HCT116 (cell line): ENCODE results near the gene BABAM2. TPM values are rescaled to one million over a fixed set of nuclear protein-coding genes. Genes with fewer than 3 reads are reported as not detected.

Experiments
- ATAC-seq: fragments of 200-7000 bp; cut with Tn5 transposase; 2 replicates; pipeline ENCODE4 v1.9.1; 2020; ENCODE audit warnings: mild to moderate bottlenecking, moderate library complexity
- BruUV-seq: library from RNA; stranded (reverse); fragments of 400-500 nt; replicated peaks from 2 replicates; lab custom pipeline; 2021; lab: Mats Ljungman, UMichigan
- CTCF ChIA-PET: fragments of 300-600 bp; sonication (Branson Sonifier 250); formaldehyde crosslinking; loops from one replicate; lab custom pipeline; 2021; ENCODE audit warnings: antibody characterized with exemption; lab: Charles Lee
- POLR2A ChIA-PET: fragments of 300-600, 350-600 bp; sonication (Branson Sonifier 250); formaldehyde crosslinking; loops from one replicate; lab custom pipeline; 2021; ENCODE audit warnings: antibody characterized with exemption; lab: Charles Lee
- RAD21 ChIA-PET, 2 experiments: fragments of 300-600 bp; sonication (Branson Sonifier 250); formaldehyde crosslinking; loops; one replicate each; lab custom pipeline; 2023; ENCODE audit warnings: low total read pairs in 2 of 2; ENCODE audit not compliant: uncharacterized antibody in 2 of 2, unreplicated experiment in 2 of 2, low non-redundant PET in 1 of 2; lab: Charles Lee
- DNase-seq: peaks from one replicate; pipeline ENCODE4 v3.0.0-alpha.2; 2010; ENCODE audit warnings: low read depth, low spot score
- H2AFZ ChIP-seq: fragments of 200-600 bp; shearing (Covaris generic), sonication (generic); 2 replicates; pipeline ENCODE4 v1.6.1; 2017; ENCODE audit warnings: low read depth, mixed run types, mixed read lengths, antibody characterized with exemption, low read length; ENCODE audit not compliant: poor library complexity, severe bottlenecking
- H3K27ac ChIP-seq: 2 replicates; pipeline ENCODE4 v1.5.1; 2012; ENCODE audit warnings: low read depth, low read length
- H3K27me3 ChIP-seq: fragments of 200-600 bp; sonication (generic); 2 replicates; pipeline ENCODE4 v1.6.1; 2016; ENCODE audit warnings: mixed run types, low read length, mixed read lengths; ENCODE audit not compliant: insufficient read depth
- H3K36me3 ChIP-seq, 2 experiments: fragments of 200-500 bp in 1 of 2; fragments of 200-600 bp in 1 of 2; sonication (Bioruptor generic) in 1 of 2; sonication (generic) in 1 of 2; 2 replicates each; pipeline versions ENCODE4 v1.5.1 to v1.6.1; 2014 to 2016; ENCODE audit warnings: low read length in 2 of 2, inconsistent platforms in 1 of 2, mixed read lengths in 1 of 2, mixed run types in 1 of 2; ENCODE audit not compliant: insufficient read depth in 2 of 2, control insufficient read depth in 1 of 2
- H3K4me1 ChIP-seq, 2 experiments: fragments of 200-600 bp in 1 of 2; sonication (generic) in 1 of 2; 2 replicates each; pipeline versions ENCODE4 v1.5.1 to v1.6.1; 2012 to 2017; ENCODE audit warnings: low read length in 2 of 2, inconsistent platforms in 1 of 2, mild to moderate bottlenecking in 1 of 2, mixed read lengths in 1 of 2, mixed run types in 1 of 2, moderate library complexity in 1 of 2; ENCODE audit not compliant: insufficient read depth in 2 of 2, control insufficient read depth in 1 of 2
- H3K4me2 ChIP-seq: fragments of 200-600 bp; sonication (generic); 2 replicates; pipeline ENCODE4 v1.6.1; 2017; ENCODE audit warnings: mixed run types, low read length, mixed read lengths
- H3K4me3 ChIP-seq, 2 experiments: fragments of 200-600 bp in 1 of 2; sonication (generic) in 1 of 2; replicated peaks in 1 of 2; 2 replicates each; pipeline ENCODE4 v1.5.1; 2011 to 2016; ENCODE audit warnings: low read length in 2 of 2, control low read depth in 1 of 2, low read depth in 1 of 2, mild to moderate bottlenecking in 1 of 2, mixed read lengths in 1 of 2, mixed run types in 1 of 2
- H3K79me2 ChIP-seq: fragments of 200-600 bp; sonication (generic); 2 replicates; pipeline ENCODE4 v1.6.1; 2017; ENCODE audit warnings: mild to moderate bottlenecking, mixed run types, low read length, moderate library complexity, mixed read lengths; ENCODE audit not compliant: insufficient read depth
- H3K9ac ChIP-seq: fragments of 200-600 bp; sonication (generic); 2 replicates; pipeline ENCODE4 v1.6.1; 2016; ENCODE audit warnings: low read length, mixed read lengths
- H3K9me2 ChIP-seq: fragments of 200-600 bp; sonication (generic), shearing (Covaris generic); 2 replicates; pipeline ENCODE4 v1.6.1; 2017; ENCODE audit warnings: mixed run types, mild to moderate bottlenecking, moderate library complexity; ENCODE audit not compliant: insufficient read depth
- H3K9me3 ChIP-seq, 2 experiments: fragments of 200-500 bp in 1 of 2; fragments of 200-600 bp in 1 of 2; sonication (Bioruptor generic) in 1 of 2; sonication (generic) in 1 of 2; 2 replicates each; pipeline ENCODE4 v1.6.1; 2014 to 2017; ENCODE audit warnings: low read length in 2 of 2, mixed read lengths in 2 of 2, inconsistent platforms in 1 of 2, low read depth in 1 of 2, mild to moderate bottlenecking in 1 of 2, mixed run types in 1 of 2, moderate library complexity in 1 of 2; ENCODE audit not compliant: control insufficient read depth in 1 of 2, insufficient read depth in 1 of 2
- H4K20me1 ChIP-seq: fragments of 200-600 bp; sonication (generic), shearing (Covaris generic); 2 replicates; pipeline ENCODE4 v1.6.1; 2017; ENCODE audit warnings: mixed run types, mild to moderate bottlenecking, moderate library complexity; ENCODE audit not compliant: insufficient read depth
- CEBPB ChIP-seq: IDR thresholded peaks from 2 replicates; pipeline ENCODE4 v1.6.1; 2012; ENCODE audit warnings: low read depth
- ELF1 ChIP-seq: IDR thresholded peaks from 2 replicates; pipeline ENCODE4 v1.6.1; 2012; ENCODE audit warnings: low read depth, borderline replicate concordance
- EZH2phosphoT487 ChIP-seq: fragments of 200-600 bp; IDR thresholded peaks from 2 replicates; pipeline ENCODE4 v1.6.1; 2018; ENCODE audit warnings: antibody characterized with exemption, borderline replicate concordance
- FOSL1 ChIP-seq: IDR thresholded peaks from 2 replicates; pipeline ENCODE4 v1.6.1; 2012; ENCODE audit warnings: low read depth
- JUND ChIP-seq: IDR thresholded peaks from 2 replicates; pipeline ENCODE4 v1.6.1; 2012
- POLR2A ChIP-seq: IDR thresholded peaks from 2 replicates; pipeline ENCODE4 v1.7.0; 2011; ENCODE audit warnings: borderline replicate concordance; ENCODE audit not compliant: insufficient read depth, insufficient read length; ENCODE audit errors: extremely low read depth
- POLR2AphosphoS5 ChIP-seq: IDR thresholded peaks from 2 replicates; pipeline ENCODE4 v1.6.1; 2011; ENCODE audit warnings: mild to moderate bottlenecking, low read depth, low read length, moderate library complexity
- RAD21 ChIP-seq: IDR thresholded peaks from 2 replicates; pipeline ENCODE4 v1.6.1; 2012; ENCODE audit warnings: low read depth, mild to moderate bottlenecking
- SRF ChIP-seq: IDR thresholded peaks from 2 replicates; pipeline ENCODE4 v1.6.1; 2012; ENCODE audit warnings: low read depth
- YY1 ChIP-seq: IDR thresholded peaks from 2 replicates; pipeline ENCODE4 v1.6.1; 2011; ENCODE audit warnings: low read length, low read depth, moderate library complexity, mild to moderate bottlenecking; ENCODE audit not compliant: insufficient replicate concordance; ENCODE audit errors: extremely low read depth
- ZFX ChIP-seq: fragments of 450-650 bp; IDR thresholded peaks from 2 replicates; pipeline ENCODE4 v1.6.1; 2017
- intact Hi-C: fragments of 100-400 bp; cut with micrococcal nuclease; formaldehyde crosslinking; loops from 2 replicates; pipeline ENCODE4 v1.10.0; 2022
- total RNA-seq: library from RNA; stranded (reverse); gene quantifications from one replicate; pipeline ENCODE4 v1.2.1, GENCODE V29; 2021; ENCODE audit not compliant: unreplicated experiment
- TF ChIP-seq, protein P1 (sequence below), 3 experiments: fragments of 200-600 bp in 1 of 3; sonication (generic) in 1 of 3; IDR thresholded peaks in 2 of 3; conservative IDR thresholded peaks in 1 of 3; 2 replicates each; pipeline ENCODE4 v1.5.1; 2012 to 2017; ENCODE audit warnings: low read depth in 2 of 3, low read length in 2 of 3, antibody characterized with exemption in 1 of 3, borderline replicate concordance in 1 of 3, control low read depth in 1 of 3, mild to moderate bottlenecking in 1 of 3, mixed read lengths in 1 of 3, mixed run types in 1 of 3, moderate library complexity in 1 of 3; ENCODE audit not compliant: insufficient read depth in 1 of 3
- TF ChIP-seq, protein P2 (sequence below): IDR thresholded peaks from 2 replicates; pipeline ENCODE4 v1.6.1; 2012

BABAM2 gene
- total RNA-seq, 1 experiment from 2014 or later = 23.8 TPM

DNA sequence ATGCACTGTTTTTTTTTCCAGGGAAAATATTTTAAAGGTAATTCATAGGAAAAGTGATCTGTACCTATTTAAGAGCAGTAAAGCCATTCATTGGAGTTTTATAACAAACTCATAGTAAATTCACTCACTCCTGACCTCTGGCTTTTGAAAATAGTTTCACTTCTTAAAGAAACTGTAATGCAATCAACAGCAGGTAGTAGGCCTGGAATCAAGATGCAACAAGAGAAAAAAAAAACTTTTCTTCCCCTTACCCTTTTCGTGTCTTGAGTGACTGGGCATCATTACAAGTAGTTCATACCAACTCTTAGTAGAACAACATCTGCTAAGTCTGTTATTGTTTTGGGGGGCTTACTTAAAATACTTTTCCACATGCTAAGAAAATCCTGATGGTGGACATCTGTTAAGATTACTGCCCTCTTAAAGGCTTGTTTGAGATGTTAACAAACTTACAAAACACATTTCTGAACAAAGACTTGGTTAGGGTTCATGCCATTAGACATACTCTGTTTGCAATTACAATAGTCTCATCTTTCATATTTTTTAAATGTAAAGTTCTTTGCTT, 338.0 kb downstream of the BABAM2 start:
- Histone ChIP-seq H3K27ac (no peak overlapping the region), H3K9me3 (no peaks in the 10 kb centered on the region), H3K4me3 (no peak overlapping the region), H2AFZ (no peak overlapping the region), H3K36me3 (no peaks in the 10 kb centered on the region), H3K9me2 (no peaks in the 10 kb centered on the region), H3K9ac (no peak overlapping the region), H3K79me2 (no peaks in the 10 kb centered on the region), H3K4me2 (no peak overlapping the region), H3K4me1 (peaks cover 8 to 12% of the 10 kb centered on the region in 2 experiments; a peak in 2 of 4 replicates), H3K27me3 (no peaks in the 10 kb centered on the region), H4K20me1 (no peaks in the 10 kb centered on the region)
- BruUV-seq = no TSS peak
- ChIA-PET CTCF (no interaction called here), POLR2A (no interaction called here), RAD21 (no interaction called here)
- ATAC-seq = no peak
- TF ChIP-seq, protein P1, sequence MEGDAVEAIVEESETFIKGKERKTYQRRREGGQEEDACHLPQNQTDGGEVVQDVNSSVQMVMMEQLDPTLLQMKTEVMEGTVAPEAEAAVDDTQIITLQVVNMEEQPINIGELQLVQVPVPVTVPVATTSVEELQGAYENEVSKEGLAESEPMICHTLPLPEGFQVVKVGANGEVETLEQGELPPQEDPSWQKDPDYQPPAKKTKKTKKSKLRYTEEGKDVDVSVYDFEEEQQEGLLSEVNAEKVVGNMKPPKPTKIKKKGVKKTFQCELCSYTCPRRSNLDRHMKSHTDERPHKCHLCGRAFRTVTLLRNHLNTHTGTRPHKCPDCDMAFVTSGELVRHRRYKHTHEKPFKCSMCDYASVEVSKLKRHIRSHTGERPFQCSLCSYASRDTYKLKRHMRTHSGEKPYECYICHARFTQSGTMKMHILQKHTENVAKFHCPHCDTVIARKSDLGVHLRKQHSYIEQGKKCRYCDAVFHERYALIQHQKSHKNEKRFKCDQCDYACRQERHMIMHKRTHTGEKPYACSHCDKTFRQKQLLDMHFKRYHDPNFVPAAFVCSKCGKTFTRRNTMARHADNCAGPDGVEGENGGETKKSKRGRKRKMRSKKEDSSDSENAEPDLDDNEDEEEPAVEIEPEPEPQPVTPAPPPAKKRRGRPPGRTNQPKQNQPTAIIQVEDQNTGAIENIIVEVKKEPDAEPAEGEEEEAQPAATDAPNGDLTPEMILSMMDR (IDR thresholded peaks at IDR 0.05 in 2 of 3, conservative IDR thresholded peaks at IDR 0.05 in 1 of 3; ENCODE audit: borderline replicate concordance in 1 of 3, insufficient read depth in 1 of 3, low read depth in 2 of 3, low read length in 2 of 3) = 0 out of 6 replicates have a peak, but pooled peaks of 1 of the 3 experiments have one; percentile 18
- no peak for TF ChIP-seq POLR2A
- intact Hi-C loops = no loop called here
- DNase-seq = no peak

DNA sequence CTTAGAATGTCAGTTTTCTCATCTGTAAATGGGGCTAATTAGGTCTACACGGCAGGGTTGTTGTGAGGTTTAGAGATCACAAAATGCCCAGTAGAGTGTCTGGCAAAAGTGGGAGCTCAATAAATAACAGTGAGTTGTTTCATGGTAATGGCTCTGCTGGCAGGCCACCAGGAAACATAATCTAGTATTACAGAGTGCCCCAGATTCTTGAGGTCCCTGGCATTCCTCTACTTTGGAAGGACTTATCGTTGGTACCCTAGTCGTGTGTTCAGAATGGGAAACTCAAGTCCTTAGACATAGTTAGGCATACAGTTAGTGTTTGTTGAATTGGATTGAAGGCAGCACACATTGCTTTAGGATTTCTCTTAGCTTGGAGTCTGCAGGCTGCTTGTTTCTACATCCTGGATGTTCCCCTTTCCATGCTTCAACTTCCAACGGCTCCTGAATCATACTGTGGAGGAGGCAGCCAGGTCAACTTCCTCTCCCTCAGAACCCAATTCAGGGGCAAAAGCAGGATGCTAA, 340.6 kb downstream of the BABAM2 start:
- no peak for ATAC-seq
- Histone ChIP-seq H3K36me3 (no peaks in the 10 kb centered on the region), H3K4me1 (no peaks in the 10 kb centered on the region), H3K27ac (no peak overlapping the region), H4K20me1 (no peaks in the 10 kb centered on the region), H3K4me2 (no peak overlapping the region), H3K79me2 (no peaks in the 10 kb centered on the region), H3K27me3 (no peaks in the 10 kb centered on the region), H3K4me3 (no peak overlapping the region), H3K9me2 (no peaks in the 10 kb centered on the region), H3K9ac (no peak overlapping the region), H2AFZ (no peak overlapping the region), H3K9me3 (no peaks in the 10 kb centered on the region)
- ChIA-PET CTCF (interaction anchor here (0.6 kb wide), 1 partner anchor 18 kb away, joined by 3 read pairs; no protein-coding TSS in a partner anchor), POLR2A (no interaction called here), RAD21 (no interaction called here)
- intact Hi-C loops = no loop called here
- no TSS peak for BruUV-seq
- DNase-seq = no peak
- TF ChIP-seq RAD21 (no peak), CEBPB (no peak), EZH2phosphoT487 (no peak), FOSL1 (no peak), ELF1 (no peak), POLR2AphosphoS5 (no peak), YY1 (no peak), JUND (no peak), ZFX (no peak), SRF (no peak)
- TF ChIP-seq, protein P2, sequence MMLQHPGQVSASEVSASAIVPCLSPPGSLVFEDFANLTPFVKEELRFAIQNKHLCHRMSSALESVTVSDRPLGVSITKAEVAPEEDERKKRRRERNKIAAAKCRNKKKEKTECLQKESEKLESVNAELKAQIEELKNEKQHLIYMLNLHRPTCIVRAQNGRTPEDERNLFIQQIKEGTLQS = no peak
- TF ChIP-seq, protein P1 (IDR thresholded peaks at IDR 0.05 in 2 of 3, conservative IDR thresholded peaks at IDR 0.05 in 1 of 3; ENCODE audit: borderline replicate concordance in 1 of 3, insufficient read depth in 1 of 3, low read depth in 2 of 3, low read length in 2 of 3) = no peak
